Keratinocyte (primary cell): ENCODE results near the gene CDC14A. TPM values are rescaled to one million over a fixed set of nuclear protein-coding genes. Genes with fewer than 3 reads are reported as not detected.

Experiments
- DNase-seq: peaks from one replicate; pipeline ENCODE4 v3.0.0-alpha.2; 2011; ENCODE audit warnings: low read depth, missing footprints, low spot score
- FAIRE-seq: peaks from 2 replicates; lab custom pipeline; 2011; peaks lifted over from hg19 to GRCh38; lab: Jason Lieb, UNC
- H2AFZ ChIP-seq: 2 replicates; pipeline ENCODE4 v1.6.0; 2012; ENCODE audit warnings: low read length, control low read depth, inconsistent platforms; ENCODE audit not compliant: control insufficient read depth
- H3K27ac ChIP-seq: 2 replicates; pipeline ENCODE4 v1.5.1; 2011; ENCODE audit warnings: low read length; ENCODE audit not compliant: control insufficient read depth, insufficient read depth
- H3K27me3 ChIP-seq: 3 replicates; pipeline ENCODE4 v1.6.0; 2011; ENCODE audit warnings: low read length; ENCODE audit not compliant: control insufficient read depth, insufficient read depth; ENCODE audit errors: extremely low read depth
- H3K36me3 ChIP-seq, 2 experiments: 2 replicates in 1 of 2; 3 replicates in 1 of 2; pipeline ENCODE4 v1.5.1; 2011; ENCODE audit warnings: low read length in 2 of 2, mild to moderate bottlenecking in 1 of 2; ENCODE audit not compliant: control insufficient read depth in 2 of 2, insufficient read depth in 2 of 2; ENCODE audit errors: extremely low read depth in 1 of 2
- H3K4me1 ChIP-seq: 3 replicates; pipeline ENCODE4 v1.5.1; 2011; ENCODE audit warnings: low read length; ENCODE audit not compliant: control insufficient read depth, insufficient read depth; ENCODE audit errors: extremely low read depth
- H3K4me2 ChIP-seq: 3 replicates; pipeline ENCODE4 v1.6.0; 2011; ENCODE audit warnings: low read depth, low read length; ENCODE audit not compliant: control insufficient read depth, insufficient read depth; ENCODE audit errors: extremely low read depth
- H3K4me3 ChIP-seq, 3 experiments: fragments of 200-600 bp in 1 of 3; sonication (generic) in 1 of 3; 2 replicates in 2 of 3; 3 replicates in 1 of 3; pipeline ENCODE4 v1.5.1; 2011 to 2016; ENCODE audit warnings: low read length in 3 of 3, mild to moderate bottlenecking in 3 of 3, control low read depth in 2 of 3, inconsistent platforms in 1 of 3, low read depth in 1 of 3, mixed read lengths in 1 of 3, mixed run types in 1 of 3, moderate library complexity in 1 of 3; ENCODE audit not compliant: control insufficient read depth in 2 of 3, insufficient read depth in 2 of 3; ENCODE audit errors: extremely low read depth in 1 of 3
- H3K79me2 ChIP-seq: 2 replicates; pipeline ENCODE4 v1.6.0; 2012; ENCODE audit warnings: low read length; ENCODE audit not compliant: control insufficient read depth, insufficient read depth
- H3K9ac ChIP-seq: 3 replicates; pipeline ENCODE4 v1.6.0; 2011; ENCODE audit warnings: low read length; ENCODE audit not compliant: control insufficient read depth, insufficient read depth; ENCODE audit errors: extremely low read depth
- H3K9me1 ChIP-seq: 3 replicates; pipeline ENCODE4 v1.6.0; 2011; ENCODE audit warnings: low read length; ENCODE audit not compliant: control insufficient read depth, insufficient read depth; ENCODE audit errors: extremely low read depth
- H3K9me3 ChIP-seq: 2 replicates; pipeline ENCODE4 v1.5.1; 2012; ENCODE audit warnings: low read depth, low read length; ENCODE audit not compliant: control insufficient read depth
- H4K20me1 ChIP-seq: 3 replicates; pipeline ENCODE4 v1.6.0; 2011; ENCODE audit warnings: low read length; ENCODE audit not compliant: control insufficient read depth, insufficient read depth; ENCODE audit errors: extremely low read depth
- EZH2 ChIP-seq: IDR thresholded peaks from one replicate; pipeline ENCODE4 v1.6.1; 2012; ENCODE audit warnings: inconsistent platforms, mild to moderate bottlenecking, low read length, moderate library complexity
- dilution Hi-C: fragments of 300-500 bp; cut with MboI; formaldehyde crosslinking; loops from one replicate; pipeline ENCODE4 v1.7.0; 2020; ENCODE audit warnings: low sequenced_read_pairs; ENCODE audit not compliant: extremely low pct_ligation_motif_present
- polyA plus RNA-seq, 5 experiments: library from polyadenylated mRNA; depleted of rRNA in 3 of 5; stranded (reverse) in 3 of 5; stranded (forward) in 1 of 5; unstranded in 1 of 5; fragments of >200 nt; gene quantifications; 1 replicate in 1 of 5; 2 replicates in 3 of 5; 3 replicates in 1 of 5; pipeline versions ENCODE4 v1.2.1 to v1.2.3, GENCODE V29; 2011 to 2012; ENCODE audit warnings: missing spikeins in 2 of 5, low read depth in 1 of 5, low replicate concordance in 1 of 5
- TF ChIP-seq, protein P1 (sequence below), 3 experiments: IDR thresholded peaks in 1 of 3; conservative IDR thresholded peaks in 1 of 3; optimal IDR thresholded peaks in 1 of 3; 2 replicates in 2 of 3; 3 replicates in 1 of 3; pipeline versions ENCODE3 to v1.5.1; 2011; ENCODE audit warnings: low read length in 3 of 3, mild to moderate bottlenecking in 3 of 3, moderate library complexity in 2 of 3, control low read depth in 1 of 3, inconsistent platforms in 1 of 3; ENCODE audit not compliant: insufficient read depth in 2 of 3; ENCODE audit errors: extremely low read depth in 1 of 3

CDC14A gene
- polyA plus RNA-seq, 1 donor (not counting 4 experiments of a cell fraction or from before 2014, with no cell fraction given), result 2.2 TPM

DNA sequence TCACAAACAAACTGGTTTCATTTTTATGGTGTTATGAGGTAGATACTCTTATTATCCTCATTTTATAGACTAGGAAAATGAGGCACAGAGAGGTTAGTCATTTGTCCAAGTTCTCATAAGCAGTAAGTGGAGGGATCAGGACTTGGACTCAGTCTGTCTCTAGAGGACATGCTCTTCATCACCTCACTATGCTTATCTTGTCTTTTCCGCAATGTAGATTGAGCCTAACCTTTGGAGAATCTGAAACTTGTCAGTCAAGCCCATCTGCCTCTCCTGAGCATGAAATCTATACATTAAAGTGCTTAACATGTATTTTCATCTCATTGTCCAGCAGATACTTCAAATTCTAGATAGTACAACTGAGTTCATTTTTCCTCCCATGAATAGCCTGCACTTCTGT, 11.8 kb upstream of the CDC14A start:
- Histone ChIP-seq H3K4me1 (no peaks in the 10 kb centered on the region), H4K20me1 (no peaks in the 10 kb centered on the region), H2AFZ (no peak overlapping the region), H3K4me3 (no peak overlapping the region), H3K36me3 (no peaks in the 10 kb centered on the region), H3K27ac (no peak overlapping the region), H3K4me2 (no peak overlapping the region), H3K79me2 (no peaks in the 10 kb centered on the region), H3K27me3 (no peaks in the 10 kb centered on the region), H3K9ac (no peak overlapping the region), H3K9me1 (no peaks in the 10 kb centered on the region), H3K9me3 (no peaks in the 10 kb centered on the region)
- DNase-seq (no peak), FAIRE-seq (peak; percentile 43)
- dilution Hi-C loops, result no loop called here
- TF ChIP-seq EZH2, result no peak
- TF ChIP-seq, protein P1, sequence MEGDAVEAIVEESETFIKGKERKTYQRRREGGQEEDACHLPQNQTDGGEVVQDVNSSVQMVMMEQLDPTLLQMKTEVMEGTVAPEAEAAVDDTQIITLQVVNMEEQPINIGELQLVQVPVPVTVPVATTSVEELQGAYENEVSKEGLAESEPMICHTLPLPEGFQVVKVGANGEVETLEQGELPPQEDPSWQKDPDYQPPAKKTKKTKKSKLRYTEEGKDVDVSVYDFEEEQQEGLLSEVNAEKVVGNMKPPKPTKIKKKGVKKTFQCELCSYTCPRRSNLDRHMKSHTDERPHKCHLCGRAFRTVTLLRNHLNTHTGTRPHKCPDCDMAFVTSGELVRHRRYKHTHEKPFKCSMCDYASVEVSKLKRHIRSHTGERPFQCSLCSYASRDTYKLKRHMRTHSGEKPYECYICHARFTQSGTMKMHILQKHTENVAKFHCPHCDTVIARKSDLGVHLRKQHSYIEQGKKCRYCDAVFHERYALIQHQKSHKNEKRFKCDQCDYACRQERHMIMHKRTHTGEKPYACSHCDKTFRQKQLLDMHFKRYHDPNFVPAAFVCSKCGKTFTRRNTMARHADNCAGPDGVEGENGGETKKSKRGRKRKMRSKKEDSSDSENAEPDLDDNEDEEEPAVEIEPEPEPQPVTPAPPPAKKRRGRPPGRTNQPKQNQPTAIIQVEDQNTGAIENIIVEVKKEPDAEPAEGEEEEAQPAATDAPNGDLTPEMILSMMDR (optimal IDR thresholded peaks at IDR 0.05 in 1 of 3, IDR thresholded peaks at IDR 0.05 in 1 of 3, conservative IDR thresholded peaks at IDR 0.05 in 1 of 3; ENCODE audit: extremely low read depth in 1 of 3, insufficient read depth in 2 of 3, low read length in 3 of 3), result no peak

DNA sequence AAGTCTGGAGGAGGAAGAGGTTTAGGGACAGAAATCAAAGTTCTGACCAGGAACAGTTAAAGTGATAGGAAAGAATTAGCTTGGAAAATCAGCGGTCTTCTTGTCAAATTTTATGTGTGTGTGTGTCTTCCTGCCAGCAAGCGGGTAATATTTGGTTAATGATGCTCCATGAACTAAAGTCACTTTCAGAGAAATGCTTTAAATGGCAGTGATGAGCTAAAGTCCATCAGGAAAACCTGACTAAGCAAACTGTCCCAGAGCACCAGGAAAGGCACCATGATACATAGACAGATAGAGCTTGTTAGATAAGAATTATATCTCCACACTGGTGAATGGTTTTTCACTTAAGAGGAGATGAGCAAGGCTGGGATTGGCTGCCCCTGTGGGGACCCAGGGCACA, 10.0 kb upstream of the CDC14A start:
- no peaks in the 10 kb centered on the region for H3K9me3 ChIP-seq
- H3K4me2 ChIP-seq, result no peak overlapping the region
- H3K79me2 ChIP-seq, result no peaks in the 10 kb centered on the region
- no peak overlapping the region for H2AFZ ChIP-seq
- TF ChIP-seq, protein P1 (optimal IDR thresholded peaks at IDR 0.05 in 1 of 3, IDR thresholded peaks at IDR 0.05 in 1 of 3, conservative IDR thresholded peaks at IDR 0.05 in 1 of 3; ENCODE audit: extremely low read depth in 1 of 3, insufficient read depth in 2 of 3, low read length in 3 of 3), result no peak
- TF ChIP-seq EZH2, result no peak
- dilution Hi-C loops, result no loop called here
- H3K36me3 ChIP-seq, result no peaks in the 10 kb centered on the region
- H3K27ac ChIP-seq, result no peak overlapping the region
- no peak for FAIRE-seq
- no peak overlapping the region for H3K4me3 ChIP-seq
- no peaks in the 10 kb centered on the region for H3K27me3 ChIP-seq
- no peaks in the 10 kb centered on the region for H3K4me1 ChIP-seq
- H3K9ac ChIP-seq, result no peak overlapping the region
- H4K20me1 ChIP-seq, result no peaks in the 10 kb centered on the region
- no peak for DNase-seq
- H3K9me1 ChIP-seq, result no peaks in the 10 kb centered on the region
